T-helper 1 cell (primary cell): Measurements from ENCODE around the gene BCO2.

Experiments used
- DNase-seq, 5 donors: peaks; one replicate each; pipeline ENCODE4 v3.0.0-alpha.2; 2012 to 2020

The BCO2 gene

DNA sequence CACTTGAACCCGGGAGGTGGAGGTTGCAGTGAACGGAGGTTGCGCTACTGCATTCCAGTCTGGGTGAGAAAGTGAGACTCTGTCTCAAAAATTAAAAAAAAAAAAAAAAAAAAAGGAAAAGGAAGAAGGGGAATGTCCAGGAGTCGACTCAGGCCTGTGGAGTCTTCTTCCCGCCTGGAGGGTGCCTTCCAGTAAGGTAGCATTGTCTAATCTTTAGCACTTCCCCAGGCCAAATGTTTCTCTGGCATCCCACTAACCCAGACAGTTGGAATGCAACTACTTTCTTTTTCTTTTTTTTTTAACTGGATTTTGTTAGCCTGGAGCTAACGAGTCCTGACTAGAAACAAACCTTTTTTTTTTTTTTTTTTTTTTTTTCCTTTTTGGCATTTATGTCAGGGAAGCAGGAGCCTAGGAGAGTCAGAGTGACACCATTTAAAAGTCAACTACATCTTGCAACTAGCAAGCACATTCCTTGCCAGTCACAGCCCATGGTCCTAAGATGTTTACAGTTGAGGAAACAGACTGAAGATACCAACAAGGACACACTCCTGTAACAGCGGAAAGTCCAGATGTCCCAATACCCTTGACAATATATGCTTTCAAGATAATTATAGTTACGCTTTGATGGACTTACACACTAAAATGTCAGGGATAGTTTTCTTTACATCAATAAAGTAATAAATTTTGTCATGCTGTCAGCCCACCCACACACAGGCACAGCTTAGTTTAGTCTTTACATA, 74.7 kb downstream of the BCO2 start:
- no peak for DNase-seq

DNA sequence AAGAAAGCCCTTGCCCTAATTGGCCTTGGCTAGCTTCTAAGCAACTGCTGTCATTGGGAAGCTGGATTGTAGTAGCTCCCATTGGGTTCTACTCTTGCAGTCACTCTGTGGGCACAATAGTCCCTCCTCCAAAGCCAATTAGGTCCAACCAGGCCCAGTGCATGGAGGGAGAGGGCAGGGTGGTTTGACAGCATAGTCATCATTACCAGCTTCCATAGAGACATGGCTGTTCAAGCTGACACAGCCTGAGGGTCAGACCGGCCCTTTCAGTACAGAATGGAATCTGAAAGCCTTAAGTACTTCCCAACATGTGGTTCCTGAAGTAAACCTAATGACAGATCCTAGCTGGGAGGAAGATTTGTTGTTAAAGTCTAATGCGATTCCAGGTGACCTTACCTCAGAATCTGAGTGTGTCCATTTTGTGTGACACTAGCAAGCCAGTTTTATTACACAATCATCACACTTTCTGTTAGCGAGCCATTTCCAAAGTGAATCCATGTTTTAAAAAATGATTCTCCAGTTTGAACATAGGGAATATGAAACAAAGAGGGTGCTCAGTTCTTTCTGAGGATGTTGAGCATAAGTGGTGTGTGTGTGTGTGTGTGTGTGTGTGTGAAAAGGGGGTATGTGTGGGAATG, 78.4 kb downstream of the BCO2 start:
- no peak for DNase-seq

DNA sequence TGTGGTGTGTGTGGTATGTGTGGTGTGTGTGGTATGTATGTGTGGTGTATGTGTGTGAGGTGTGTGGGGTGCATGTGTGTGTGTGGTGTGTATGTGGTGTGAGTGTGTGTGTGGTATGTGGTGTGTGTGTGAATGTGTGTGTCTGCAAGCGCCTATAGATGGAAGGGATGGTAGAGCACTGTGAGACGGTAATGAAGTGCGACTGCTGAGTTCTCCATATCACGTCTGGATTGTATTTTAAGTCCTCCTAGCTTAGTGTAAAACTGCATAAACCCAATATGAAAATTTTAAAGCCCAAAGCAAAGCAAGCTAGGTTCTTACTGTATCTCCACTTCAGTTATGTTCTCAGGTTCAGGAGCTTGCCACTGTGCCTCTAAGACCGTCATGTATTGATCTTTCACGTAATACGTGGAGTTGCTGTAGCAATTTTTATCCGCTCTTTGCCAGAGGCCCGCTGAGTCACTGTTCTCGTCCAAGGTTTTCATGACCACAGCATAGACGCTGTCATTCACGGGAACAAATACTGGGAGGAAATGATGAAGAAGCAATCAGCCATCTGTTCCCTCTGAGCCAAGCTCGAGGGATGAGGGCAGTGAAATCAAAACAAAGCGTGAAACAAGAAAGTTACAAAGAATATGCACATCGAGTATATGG, 79.9 kb downstream of the BCO2 start:
- DNase-seq: no peak

DNA sequence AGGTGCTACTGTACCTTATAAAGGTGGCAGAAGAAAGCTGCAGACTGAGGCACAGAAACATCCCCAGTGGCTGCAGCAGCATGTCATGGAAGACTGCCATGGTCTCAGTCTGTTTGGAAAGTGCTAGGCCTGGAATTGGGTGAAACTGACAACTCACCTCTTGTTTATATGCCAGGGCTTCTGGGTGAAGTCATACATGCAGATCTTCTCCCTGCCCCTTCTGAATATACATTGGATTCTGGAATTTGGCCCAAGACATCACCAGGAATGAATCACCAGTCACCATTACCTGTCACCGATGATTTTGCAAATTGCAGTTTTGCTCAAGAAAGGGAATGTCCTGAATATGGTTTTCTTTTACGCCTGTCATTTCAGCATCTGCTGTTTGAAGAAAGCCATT, 85.2 kb downstream of the BCO2 start, which contains the start of gene PLET1:
Gene PLET1 (minus strand): TSS at position 371 of the 400 bp plus-strand sequence. CDS start 271 bp downstream, at position 100.
- DNase-seq: no peak

DNA sequence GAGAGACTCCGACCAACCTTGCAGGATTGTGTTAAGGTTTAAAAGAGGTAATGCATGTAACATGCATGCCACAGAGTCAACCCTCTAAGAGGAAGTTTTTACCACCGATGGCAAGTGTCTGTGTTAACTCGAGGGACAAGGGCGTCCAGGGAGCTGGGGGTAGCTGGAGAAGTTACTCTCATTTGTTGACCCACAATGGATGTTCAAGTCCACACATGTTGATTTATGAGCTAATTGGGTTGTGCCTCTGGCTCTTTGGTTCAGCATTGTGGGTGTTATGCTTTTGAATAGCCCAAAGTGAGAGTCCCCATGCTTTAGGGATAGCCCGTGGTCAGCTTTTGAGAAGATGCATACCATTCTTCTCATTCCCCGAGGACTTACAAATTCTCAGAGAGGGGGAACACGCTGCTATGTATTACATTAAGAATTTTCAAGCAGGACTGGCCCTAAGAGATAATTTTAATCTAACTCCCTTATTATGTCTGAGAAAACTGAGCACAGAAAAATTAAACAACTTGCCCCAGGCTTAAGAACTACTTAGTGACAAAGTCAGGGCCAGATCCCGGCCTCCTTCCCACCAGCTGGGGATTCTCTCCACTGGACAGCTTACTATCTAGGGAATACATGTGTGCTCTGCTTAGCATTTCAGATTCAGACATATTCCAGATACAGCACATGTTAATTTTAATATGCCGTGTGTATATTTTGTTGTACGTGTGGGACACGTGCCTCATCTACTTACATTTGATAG, 90.5 kb downstream of the BCO2 start:
- DNase-seq: no peak

DNA sequence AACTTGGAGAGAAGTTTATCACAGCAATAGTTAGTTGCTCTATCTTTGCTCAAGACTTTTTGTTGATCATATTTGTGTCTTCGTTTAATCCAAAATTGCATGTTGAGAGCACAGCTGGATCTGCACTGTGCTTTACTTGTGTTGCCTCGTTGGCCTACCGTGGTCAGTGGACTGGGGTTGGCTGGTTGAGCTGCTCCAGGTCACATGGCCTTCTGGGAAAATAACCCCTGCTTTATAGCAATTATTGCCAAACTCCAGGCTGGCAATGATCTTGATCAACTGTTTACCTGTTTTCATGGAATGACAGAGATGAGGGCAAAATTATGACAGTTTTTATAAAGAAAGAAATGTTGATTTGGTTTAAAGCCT, 91.1 kb downstream of the BCO2 start:
- no peak for DNase-seq

DNA sequence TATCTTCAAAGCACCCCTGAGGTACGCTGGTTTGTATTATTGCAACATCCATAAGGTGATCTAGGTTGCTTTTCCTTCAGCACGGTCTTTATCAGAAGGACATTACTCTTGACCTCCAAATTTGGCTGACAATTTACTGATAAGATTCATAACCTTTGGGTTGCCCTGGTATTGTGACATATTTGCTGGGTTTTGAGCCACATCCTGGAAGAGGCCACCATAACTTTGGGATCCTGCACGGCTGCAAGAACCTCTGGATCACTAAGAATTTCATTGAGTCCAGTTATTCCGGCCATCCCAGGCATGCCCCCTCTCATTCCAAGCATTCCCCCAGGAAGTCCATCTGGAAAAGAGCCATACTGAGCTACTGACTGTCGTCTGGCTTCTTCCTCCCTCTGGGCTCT, 91.9 kb downstream of the BCO2 start:
- no peak for DNase-seq

DNA sequence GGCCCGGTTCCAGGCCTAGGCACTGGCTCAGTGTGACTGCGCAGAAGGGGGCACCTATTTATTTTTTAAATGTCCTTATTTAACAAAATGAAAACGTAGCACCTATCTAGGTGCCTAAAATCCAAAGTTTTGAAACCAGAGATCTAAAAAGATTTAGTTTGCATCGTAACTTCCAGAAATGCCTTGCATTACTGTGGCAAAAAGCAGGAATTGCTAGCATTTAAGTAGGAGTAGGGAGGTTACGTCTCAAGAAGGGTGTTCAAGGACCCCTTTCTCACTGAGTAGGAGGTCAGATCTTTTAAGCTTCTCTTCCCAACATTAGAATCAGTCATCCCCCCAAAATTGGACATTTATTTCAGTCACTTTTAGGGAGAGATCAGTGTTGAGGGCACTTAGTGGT, 93.1 kb downstream of the BCO2 start:
- no peak for DNase-seq
